Ovary (tissue), 9 donors: ENCODE data around the gene CKS2. TPM values are rescaled to one million over a fixed set of nuclear protein-coding genes. Genes with fewer than 3 reads are reported as not detected.
"Not testable (repeated sequence)": the region's sequence is repeated elsewhere in the genome, so short reads cannot be mapped to it uniquely, and the experiment has no call there.

Experiments
- DNase-seq, 5 donors: peaks; one replicate each; pipeline ENCODE4 v3.0.0-alpha.2; 2019 to 2020
- H3K27ac ChIP-seq, 2 donors: fragments of 200-600 bp; one replicate each; pipeline versions ENCODE4 v1.5.1 to v1.8.0; 2019 to 2022
- H3K27me3 ChIP-seq: fragments of 200-600 bp; one replicate; pipeline ENCODE4 v1.8.0; 2022
- H3K36me3 ChIP-seq: fragments of 200-600 bp; sonication (generic); one replicate; pipeline ENCODE4 v1.5.1; 2019
- H3K4me1 ChIP-seq: one replicate; pipeline ENCODE4 v1.8.1; 2013; ENCODE audit warnings: mild to moderate bottlenecking, moderate library complexity; ENCODE audit not compliant: insufficient read depth
- H3K4me3 ChIP-seq: fragments of 200-600 bp; sonication (generic); one replicate; pipeline ENCODE4 v1.5.1; 2017
- H3K9me3 ChIP-seq, 2 donors: fragments of 200-600 bp in 1 of 2; sonication (generic) in 1 of 2; one replicate each; pipeline versions ENCODE4 v1.5.1 to v1.8.1; 2013 to 2019; ENCODE audit warnings: mild to moderate bottlenecking in 1 of 2, moderate library complexity in 1 of 2
- CTCF ChIP-seq, 3 donors: fragments of 450-650 bp in 2 of 3; fragments of 200-600 bp in 1 of 3; IDR thresholded peaks; one replicate each; pipeline versions ENCODE4 v1.5.1 to v1.8.0; 2016 to 2022; ENCODE audit warnings: antibody characterized with exemption in 3 of 3, mild to moderate bottlenecking in 1 of 3
- EP300 ChIP-seq: sonication (generic); formaldehyde crosslinking; IDR thresholded peaks from one replicate; pipeline ENCODE4 v1.6.1; 2017; ENCODE audit warnings: antibody characterized with exemption
- POLR2A ChIP-seq: fragments of 450-650 bp; IDR thresholded peaks from one replicate; pipeline ENCODE4 v1.6.1; 2017; ENCODE audit warnings: antibody characterized with exemption, mild to moderate bottlenecking, moderate library complexity
- WGBS, 3 donors: extraction: QIAGEN DNeasy Blood & Tissue Kit in 1 of 3; methylation state at CpG; one replicate each; pipeline versions ENCODE4 v1.1.5 to v1.1.7; 2013 to 2017; 5-methylcytosine and 5-hydroxymethylcytosine counted together
- intact Hi-C, 4 donors: fragments of 100-400 bp; cut with DNase I; formaldehyde crosslinking; loops; one replicate each; pipeline versions ENCODE4 v1.11.0 to v1.15.1; 2022 to 2023
- polyA plus RNA-seq, 2 donors: library from polyadenylated mRNA; stranded (reverse); fragments of 200-250 nt in 1 of 2; fragments of 350-450 nt in 1 of 2; fragmentation: Illumina TruSeq in 1 of 2; extraction: RNeasy Lipid Tissue Mini Kit (QIAGEN cat#74804) in 1 of 2; gene quantifications; one replicate each; pipeline ENCODE4 v1.2.3, GENCODE V29; 2013 to 2014
- total RNA-seq, 7 donors: library from RNA; depleted of rRNA in 2 of 7; stranded (reverse); fragments of >200 nt in 2 of 7; fragmentation: NEBNext Ultra II Directional in 3 of 7; extraction: Animal tissue kit (Norgen Biotek cat#: 25700) in 3 of 7; gene quantifications; one replicate each; pipeline versions ENCODE4 v1.1.0 to v1.2.4, GENCODE V29; 2016 to 2023
- donor health status: DM: no; HTN: no; CAD: no; lungs with moderate emphysema.
- donor health status: DM: no; HTN: no; CAD: no.
- donor health status: Bipolar disorder and iron deficiency.
- donor health status: DM: yes; HTN: yes; CAD: no.
- donor health status: DM: no; HTN: no; CAD: no.
- donor health status: DM: yes; HTN: yes; CAD: no.

CKS2 gene
- total and polyA plus RNA-seq, 9 donors: 2.9 to 13.8 (median 7.6) TPM

DNA sequence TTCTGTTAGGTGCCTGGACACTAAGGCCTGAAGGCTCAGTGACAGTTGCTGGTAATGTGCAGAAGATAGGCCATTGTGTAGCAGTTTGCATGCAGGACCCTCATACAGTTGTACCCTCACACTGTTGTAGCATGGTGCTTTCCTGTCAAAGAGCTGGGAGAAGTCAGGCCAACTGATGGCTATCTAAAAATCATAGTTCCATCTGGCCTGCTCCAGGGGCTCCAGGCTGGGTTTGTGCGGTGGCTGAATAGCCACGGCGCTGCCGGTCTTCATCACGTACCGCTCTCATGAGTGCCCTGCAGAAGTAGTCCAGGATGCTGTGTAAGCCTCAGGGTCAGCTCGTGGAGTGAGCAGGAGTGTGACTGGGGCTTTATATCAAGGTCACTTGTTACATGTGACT, 19.5 kb downstream of the CKS2 start:
- WGBS, 3 donors: 85 to 92% (median 91%) methylated on average over 7 of the region's 7 CpGs
- DNase-seq: no peak
- Histone ChIP-seq H3K27me3 (no peaks in the 10 kb centered on the region), H3K4me3 (no peak overlapping the region), H3K4me1 (no peaks in the 10 kb centered on the region), H3K9me3 (no peaks in the 10 kb centered on the region), H3K36me3 (no peaks in the 10 kb centered on the region), H3K27ac (no peak overlapping the region)
- intact Hi-C loops: no loop called here
- TF ChIP-seq CTCF (IDR thresholded peaks at IDR 0.05) (no peak), POLR2A (no peak), EP300 (no peak)

- Histone ChIP-seq H3K4me1 (no peaks in the 10 kb centered on the region), H3K27me3 (no peaks in the 10 kb centered on the region), H3K9me3 (no peaks in the 10 kb centered on the region), H3K36me3 (no peaks in the 10 kb centered on the region), H3K4me3 (no peak overlapping the region), H3K27ac (no peak overlapping the region)
- TF ChIP-seq POLR2A: no peak
- TF ChIP-seq CTCF (IDR thresholded peaks at IDR 0.05): no peak
- no peak for TF ChIP-seq EP300
- DNase-seq: no peak
- intact Hi-C loops: no loop called here
- 91 to 94% (median 93%) methylated on average over 2 of the region's 2 CpGs for WGBS, 3 donors
These were observed 28.8 kb downstream of the CKS2 start for GRCh38 chr9:89339807-89340206.

GRCh38 chr9:89340332-89340731, 29.3 kb downstream of the CKS2 start:
- Histone ChIP-seq H3K4me3 (no peak overlapping the region), H3K27ac (no peak overlapping the region), H3K27me3 (no peaks in the 10 kb centered on the region), H3K4me1 (no peaks in the 10 kb centered on the region), H3K36me3 (no peaks in the 10 kb centered on the region), H3K9me3 (no peaks in the 10 kb centered on the region)
- intact Hi-C loops: no loop called here
- WGBS, 3 donors: 90 to 92% (median 91%) methylated on average over 3 of the region's 3 CpGs
- TF ChIP-seq EP300 (no peak), POLR2A (no peak), CTCF (IDR thresholded peaks at IDR 0.05) (no peak)
- no peak for DNase-seq

- intact Hi-C loops: no loop called here
- Histone ChIP-seq H3K9me3 (no peaks in the 10 kb centered on the region), H3K27ac (no peak overlapping the region), H3K4me3 (no peak overlapping the region), H3K36me3 (no peaks in the 10 kb centered on the region), H3K27me3 (no peaks in the 10 kb centered on the region), H3K4me1 (no peaks in the 10 kb centered on the region)
- WGBS, 3 donors: 96 to 97% (median 96%) methylated on average over 6 of the region's 6 CpGs
- DNase-seq: no peak
- no peak for TF ChIP-seq CTCF (IDR thresholded peaks at IDR 0.05)
- TF ChIP-seq EP300: no peak
- no peak for TF ChIP-seq POLR2A
These were observed 31.2 kb downstream of the CKS2 start for GRCh38 chr9:89342213-89342612.

- TF ChIP-seq CTCF (IDR thresholded peaks at IDR 0.05) (no peak), EP300 (no peak), POLR2A (no peak)
- no peak for DNase-seq
- H3K9me3 ChIP-seq: no peaks in the 10 kb centered on the region
- WGBS, 3 donors: 96 to 100% (median 97%) methylated on average over 1 of the region's 1 CpG
- H3K27ac ChIP-seq: no peak overlapping the region
- intact Hi-C loops: no loop called here
- no peak overlapping the region for H3K4me3 ChIP-seq
- H3K27me3 ChIP-seq: no peaks in the 10 kb centered on the region
- no peaks in the 10 kb centered on the region for H3K4me1 ChIP-seq
- H3K36me3 ChIP-seq: no peaks in the 10 kb centered on the region
These were observed 32.0 kb downstream of the CKS2 start for GRCh38 chr9:89342948-89343347.

- H3K36me3 ChIP-seq, H3K27ac ChIP-seq, H3K4me3 ChIP-seq, intact Hi-C loops, H3K27me3 ChIP-seq, H3K4me1 ChIP-seq, DNase-seq, H3K9me3 ChIP-seq: not testable (repeated sequence)
- 93 to 96% (median 95%) methylated on average over 7 of the region's 7 CpGs for WGBS, 3 donors
These were observed 32.8 kb downstream of the CKS2 start for GRCh38 chr9:89343812-89344211.
